ENCODE data around the gene EPHA7. TPM values are rescaled to one million over a fixed set of nuclear protein-coding genes. Genes with fewer than 3 reads are reported as not detected.

The EPHA7 gene
- total and polyA plus RNA-seq, 2 donors (not counting 1 experiment from before 2014, with no cell fraction given) = under 0.01 to 0.03 TPM

DNA sequence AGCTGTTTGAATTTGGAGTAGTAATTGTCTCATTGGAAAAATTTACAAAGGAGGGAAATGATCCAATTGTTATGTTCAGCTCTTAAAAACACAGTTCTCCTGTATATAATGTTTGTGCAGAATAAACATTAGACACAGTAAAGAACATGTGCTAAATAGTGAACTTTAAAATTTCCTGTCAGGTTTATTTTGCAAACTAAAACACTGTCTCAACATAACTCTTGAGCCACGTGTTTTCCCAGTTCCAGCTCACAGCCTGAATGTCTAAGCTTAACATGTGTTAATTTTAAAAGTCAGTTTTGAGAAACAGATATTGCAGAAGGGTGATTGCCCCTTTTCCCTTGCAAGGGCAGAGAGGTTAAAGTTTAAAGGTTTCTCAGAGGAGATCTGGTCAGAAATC is 20.6 kb downstream of the EPHA7 start:
- Histone ChIP-seq H3K9ac (ENCODE audit: insufficient read depth, low read length) (no peak overlapping the region), H3K79me2 (ENCODE audit: control insufficient read depth, insufficient read depth, low read length) (no peaks in the 10 kb centered on the region), H3K4me3 (replicated peaks in 1 of 4; ENCODE audit: control extremely low read depth in 1 of 4, insufficient read depth in 1 of 4, low read depth in 3 of 4, low read length in 4 of 4) (no peak overlapping the region), H3K27me3 (ENCODE audit: control insufficient read depth, insufficient read depth, low read length) (no peaks in the 10 kb centered on the region), H4K20me1 (ENCODE audit: control insufficient read depth, extremely low read depth, insufficient read depth, low read length) (no peaks in the 10 kb centered on the region), H2AFZ (ENCODE audit: low read length) (no peak overlapping the region), H3K36me3 (ENCODE audit: control insufficient read depth, insufficient read depth, low read length) (no peaks in the 10 kb centered on the region), H3K9me3 (ENCODE audit: control insufficient read depth, insufficient read depth, low read depth, low read length) (no peaks in the 10 kb centered on the region), H3K27ac (ENCODE audit: insufficient read depth, low read length) (no peak overlapping the region), H3K4me2 (ENCODE audit: extremely low read depth, insufficient read depth, low read length) (no peak overlapping the region), H3K4me1 (ENCODE audit: control insufficient read depth, extremely low read depth, insufficient read depth, low read length) (no peaks in the 10 kb centered on the region)
- DNase-seq (ENCODE audit: low read depth in 2 of 2) = no peak
- TF ChIP-seq, protein P1, sequence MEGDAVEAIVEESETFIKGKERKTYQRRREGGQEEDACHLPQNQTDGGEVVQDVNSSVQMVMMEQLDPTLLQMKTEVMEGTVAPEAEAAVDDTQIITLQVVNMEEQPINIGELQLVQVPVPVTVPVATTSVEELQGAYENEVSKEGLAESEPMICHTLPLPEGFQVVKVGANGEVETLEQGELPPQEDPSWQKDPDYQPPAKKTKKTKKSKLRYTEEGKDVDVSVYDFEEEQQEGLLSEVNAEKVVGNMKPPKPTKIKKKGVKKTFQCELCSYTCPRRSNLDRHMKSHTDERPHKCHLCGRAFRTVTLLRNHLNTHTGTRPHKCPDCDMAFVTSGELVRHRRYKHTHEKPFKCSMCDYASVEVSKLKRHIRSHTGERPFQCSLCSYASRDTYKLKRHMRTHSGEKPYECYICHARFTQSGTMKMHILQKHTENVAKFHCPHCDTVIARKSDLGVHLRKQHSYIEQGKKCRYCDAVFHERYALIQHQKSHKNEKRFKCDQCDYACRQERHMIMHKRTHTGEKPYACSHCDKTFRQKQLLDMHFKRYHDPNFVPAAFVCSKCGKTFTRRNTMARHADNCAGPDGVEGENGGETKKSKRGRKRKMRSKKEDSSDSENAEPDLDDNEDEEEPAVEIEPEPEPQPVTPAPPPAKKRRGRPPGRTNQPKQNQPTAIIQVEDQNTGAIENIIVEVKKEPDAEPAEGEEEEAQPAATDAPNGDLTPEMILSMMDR (conservative IDR thresholded peaks at IDR 0.05 in 1 of 2, IDR thresholded peaks at IDR 0.05 in 1 of 2; ENCODE audit: low read depth in 1 of 2, low read length in 2 of 2) = no peak

DNA sequence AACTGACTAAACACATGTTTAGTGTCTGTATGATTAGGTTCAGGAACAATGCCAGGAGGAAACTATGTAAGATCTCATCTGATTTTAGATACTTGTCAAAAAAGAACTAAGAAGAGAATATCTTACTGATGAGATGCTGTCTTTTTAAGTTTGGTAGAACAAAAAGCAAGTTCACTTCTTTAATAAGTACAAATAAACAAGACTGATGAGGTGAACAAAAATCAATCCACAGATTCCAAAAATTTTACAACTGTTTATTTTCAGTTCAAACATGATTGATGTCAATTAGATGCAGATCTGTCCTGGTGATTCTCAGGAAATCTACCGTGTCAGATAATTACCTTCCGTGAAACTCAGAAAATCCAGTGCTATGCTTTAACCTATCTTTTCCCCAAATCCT is 24.9 kb downstream of the EPHA7 start:
- H3K4me3 ChIP-seq (replicated peaks in 1 of 4; ENCODE audit: control extremely low read depth in 1 of 4, insufficient read depth in 1 of 4, low read depth in 3 of 4, low read length in 4 of 4) = no peak overlapping the region
- H3K79me2 ChIP-seq (ENCODE audit: control insufficient read depth, insufficient read depth, low read length) = no peaks in the 10 kb centered on the region
- TF ChIP-seq EZH2 (IDR thresholded peaks at IDR 0.05; ENCODE audit: low read length, missing control alignments) = no peak
- TF ChIP-seq, protein P1 (conservative IDR thresholded peaks at IDR 0.05 in 1 of 2, IDR thresholded peaks at IDR 0.05 in 1 of 2; ENCODE audit: low read depth in 1 of 2, low read length in 2 of 2) = no peak

DNA sequence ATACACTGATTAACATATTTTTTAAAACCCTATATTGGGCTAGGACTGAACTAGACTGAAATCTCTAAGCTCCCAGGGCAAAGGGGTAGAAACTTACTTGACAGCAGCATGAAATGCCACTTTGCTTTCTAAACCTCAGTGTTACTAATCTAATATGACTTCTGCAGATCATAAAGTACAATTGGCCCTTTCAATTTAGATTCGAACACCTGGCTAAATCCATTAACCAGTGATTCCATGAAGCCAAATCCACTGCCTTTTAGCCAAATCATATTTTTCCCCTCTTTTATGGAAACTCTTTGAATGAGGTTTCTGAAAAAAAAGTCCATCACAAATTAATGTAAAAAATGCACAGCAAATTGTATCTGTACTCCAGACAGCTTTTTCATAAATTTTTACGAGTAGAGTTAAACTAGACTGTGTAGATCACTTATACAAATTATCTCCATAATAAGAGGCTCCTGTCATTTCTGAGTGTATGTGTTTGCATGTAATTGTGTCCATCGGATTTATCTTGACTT is 25.7 kb downstream of the EPHA7 start:
- no peak for DNase-seq (ENCODE audit: low read depth in 2 of 2)
- Histone ChIP-seq H3K27me3 (ENCODE audit: control insufficient read depth, insufficient read depth, low read length) (no peaks in the 10 kb centered on the region), H3K9me3 (ENCODE audit: control insufficient read depth, insufficient read depth, low read depth, low read length) (no peaks in the 10 kb centered on the region), H3K4me3 (replicated peaks in 1 of 4; ENCODE audit: control extremely low read depth in 1 of 4, insufficient read depth in 1 of 4, low read depth in 3 of 4, low read length in 4 of 4) (no peak overlapping the region), H3K27ac (ENCODE audit: insufficient read depth, low read length) (no peak overlapping the region), H3K4me2 (ENCODE audit: extremely low read depth, insufficient read depth, low read length) (no peak overlapping the region), H4K20me1 (ENCODE audit: control insufficient read depth, extremely low read depth, insufficient read depth, low read length) (no peaks in the 10 kb centered on the region), H2AFZ (ENCODE audit: low read length) (no peak overlapping the region), H3K36me3 (ENCODE audit: control insufficient read depth, insufficient read depth, low read length) (no peaks in the 10 kb centered on the region), H3K9ac (ENCODE audit: insufficient read depth, low read length) (no peak overlapping the region), H3K79me2 (ENCODE audit: control insufficient read depth, insufficient read depth, low read length) (no peaks in the 10 kb centered on the region), H3K4me1 (ENCODE audit: control insufficient read depth, extremely low read depth, insufficient read depth, low read length) (no peaks in the 10 kb centered on the region)
- TF ChIP-seq EZH2 (IDR thresholded peaks at IDR 0.05; ENCODE audit: low read length, missing control alignments) = no peak
- TF ChIP-seq, protein P1 (conservative IDR thresholded peaks at IDR 0.05 in 1 of 2, IDR thresholded peaks at IDR 0.05 in 1 of 2; ENCODE audit: low read depth in 1 of 2, low read length in 2 of 2) = no peak

More for the DNA sequence above, 24.9 kb downstream of the EPHA7 start:
- Histone ChIP-seq H3K27ac (ENCODE audit: insufficient read depth, low read length) (no peak overlapping the region), H3K4me1 (ENCODE audit: control insufficient read depth, extremely low read depth, insufficient read depth, low read length) (no peaks in the 10 kb centered on the region), H2AFZ (ENCODE audit: low read length) (no peak overlapping the region), H3K36me3 (ENCODE audit: control insufficient read depth, insufficient read depth, low read length) (no peaks in the 10 kb centered on the region), H3K9ac (ENCODE audit: insufficient read depth, low read length) (no peak overlapping the region), H3K4me2 (ENCODE audit: extremely low read depth, insufficient read depth, low read length) (no peak overlapping the region), H3K27me3 (ENCODE audit: control insufficient read depth, insufficient read depth, low read length) (no peaks in the 10 kb centered on the region), H3K9me3 (ENCODE audit: control insufficient read depth, insufficient read depth, low read depth, low read length) (no peaks in the 10 kb centered on the region), H4K20me1 (ENCODE audit: control insufficient read depth, extremely low read depth, insufficient read depth, low read length) (no peaks in the 10 kb centered on the region)
- DNase-seq (ENCODE audit: low read depth in 2 of 2) = no peak
